ENCODE measurements around the gene BUD13. TPM values are rescaled to one million over a fixed set of nuclear protein-coding genes. Genes with fewer than 3 reads are reported as not detected.

BUD13 gene
- total and polyA plus RNA-seq, 2 experiments from 2014 or later: 17.0 to 24.8 TPM

DNA sequence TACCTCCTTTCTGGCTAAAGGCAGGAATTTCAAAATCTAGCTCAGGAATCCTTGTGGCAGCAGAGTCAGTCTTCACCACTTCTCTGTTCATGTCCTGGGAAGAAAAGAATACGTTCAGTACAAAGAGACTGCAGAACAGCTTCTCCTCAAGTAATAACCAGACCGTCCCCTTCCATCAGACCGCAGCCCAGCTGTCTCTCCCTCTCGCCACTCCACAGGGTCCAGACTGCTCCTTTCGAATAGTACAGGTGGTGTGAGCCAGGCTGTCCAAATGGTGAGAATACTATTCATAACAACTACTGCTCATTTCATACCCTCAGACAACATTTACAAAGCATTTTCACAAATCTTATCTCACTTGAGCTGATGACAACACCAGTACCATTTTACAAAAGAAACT lies 14.2 kb upstream of the BUD13 start:
- no peak overlapping the region for H2AFZ ChIP-seq
- H3K27me3 Mint-ChIP-seq (ENCODE audit: insufficient read depth, low read depth, poor library complexity): peaks cover 10% of the 10 kb centered on the region
- peaks cover 49% of the 10 kb centered on the region for H3K36me3 Mint-ChIP-seq (ENCODE audit: low read depth)

More for the DNA sequence above, 14.2 kb upstream of the BUD13 start:
- peak overlapping the region; percentile 96 for H3K4me3 Mint-ChIP-seq
- Histone ChIP-seq H3K27me3 (ENCODE audit: insufficient read depth) (no peaks in the 10 kb centered on the region), H3K9me2 (ENCODE audit: insufficient read depth) (no peaks in the 10 kb centered on the region), H3K4me1 (ENCODE audit: insufficient read depth) (peaks cover 10% of the 10 kb centered on the region), H3F3A (replicated peaks; ENCODE audit: low read depth) (peaks cover 2% of the 10 kb centered on the region; the same call in 1 of the 2 replicates), H4K20me1 (replicated peaks; ENCODE audit: insufficient read depth) (peaks cover 14% of the 10 kb centered on the region; the same call in 1 of the 2 replicates), H3K4me3 (peak overlapping the region; percentile 74), H3K4me2 (peak overlapping the region; percentile 98), H3K27ac (ENCODE audit: low read depth) (no peak overlapping the region), H3K36me3 (ENCODE audit: insufficient read depth) (peaks cover 41% of the 10 kb centered on the region), H3K79me2 (replicated peaks; ENCODE audit: insufficient read depth) (peaks cover 18% of the 10 kb centered on the region)
- no peak for ATAC-seq
- H3K27ac Mint-ChIP-seq: no peak overlapping the region
- TF ChIP-seq ZNF331 (CRISPR knock-in tag; IDR thresholded peaks at IDR 0.05; ENCODE audit: low read depth) (no peak), ZNF114 (CRISPR knock-in tag; IDR thresholded peaks at IDR 0.05) (no peak), JUNB (IDR thresholded peaks at IDR 0.05; ENCODE audit: unreplicated experiment) (no peak), POLR2AphosphoS5 (IDR thresholded peaks at IDR 0.05; ENCODE audit: low read depth) (no peak), NANOG (IDR thresholded peaks at IDR 0.05; ENCODE audit: borderline replicate concordance) (no peak), EZH2 (IDR thresholded peaks at IDR 0.05; ENCODE audit: low read depth, unreplicated experiment) (no peak), EZH2phosphoT487 (IDR thresholded peaks at IDR 0.05; ENCODE audit: unreplicated experiment) (no peak)
- TF ChIP-seq, protein P1, sequence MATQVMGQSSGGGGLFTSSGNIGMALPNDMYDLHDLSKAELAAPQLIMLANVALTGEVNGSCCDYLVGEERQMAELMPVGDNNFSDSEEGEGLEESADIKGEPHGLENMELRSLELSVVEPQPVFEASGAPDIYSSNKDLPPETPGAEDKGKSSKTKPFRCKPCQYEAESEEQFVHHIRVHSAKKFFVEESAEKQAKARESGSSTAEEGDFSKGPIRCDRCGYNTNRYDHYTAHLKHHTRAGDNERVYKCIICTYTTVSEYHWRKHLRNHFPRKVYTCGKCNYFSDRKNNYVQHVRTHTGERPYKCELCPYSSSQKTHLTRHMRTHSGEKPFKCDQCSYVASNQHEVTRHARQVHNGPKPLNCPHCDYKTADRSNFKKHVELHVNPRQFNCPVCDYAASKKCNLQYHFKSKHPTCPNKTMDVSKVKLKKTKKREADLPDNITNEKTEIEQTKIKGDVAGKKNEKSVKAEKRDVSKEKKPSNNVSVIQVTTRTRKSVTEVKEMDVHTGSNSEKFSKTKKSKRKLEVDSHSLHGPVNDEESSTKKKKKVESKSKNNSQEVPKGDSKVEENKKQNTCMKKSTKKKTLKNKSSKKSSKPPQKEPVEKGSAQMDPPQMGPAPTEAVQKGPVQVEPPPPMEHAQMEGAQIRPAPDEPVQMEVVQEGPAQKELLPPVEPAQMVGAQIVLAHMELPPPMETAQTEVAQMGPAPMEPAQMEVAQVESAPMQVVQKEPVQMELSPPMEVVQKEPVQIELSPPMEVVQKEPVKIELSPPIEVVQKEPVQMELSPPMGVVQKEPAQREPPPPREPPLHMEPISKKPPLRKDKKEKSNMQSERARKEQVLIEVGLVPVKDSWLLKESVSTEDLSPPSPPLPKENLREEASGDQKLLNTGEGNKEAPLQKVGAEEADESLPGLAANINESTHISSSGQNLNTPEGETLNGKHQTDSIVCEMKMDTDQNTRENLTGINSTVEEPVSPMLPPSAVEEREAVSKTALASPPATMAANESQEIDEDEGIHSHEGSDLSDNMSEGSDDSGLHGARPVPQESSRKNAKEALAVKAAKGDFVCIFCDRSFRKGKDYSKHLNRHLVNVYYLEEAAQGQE (IDR thresholded peaks at IDR 0.05; ENCODE audit: unreplicated experiment): no peak
- TF ChIP-seq, protein P2, sequence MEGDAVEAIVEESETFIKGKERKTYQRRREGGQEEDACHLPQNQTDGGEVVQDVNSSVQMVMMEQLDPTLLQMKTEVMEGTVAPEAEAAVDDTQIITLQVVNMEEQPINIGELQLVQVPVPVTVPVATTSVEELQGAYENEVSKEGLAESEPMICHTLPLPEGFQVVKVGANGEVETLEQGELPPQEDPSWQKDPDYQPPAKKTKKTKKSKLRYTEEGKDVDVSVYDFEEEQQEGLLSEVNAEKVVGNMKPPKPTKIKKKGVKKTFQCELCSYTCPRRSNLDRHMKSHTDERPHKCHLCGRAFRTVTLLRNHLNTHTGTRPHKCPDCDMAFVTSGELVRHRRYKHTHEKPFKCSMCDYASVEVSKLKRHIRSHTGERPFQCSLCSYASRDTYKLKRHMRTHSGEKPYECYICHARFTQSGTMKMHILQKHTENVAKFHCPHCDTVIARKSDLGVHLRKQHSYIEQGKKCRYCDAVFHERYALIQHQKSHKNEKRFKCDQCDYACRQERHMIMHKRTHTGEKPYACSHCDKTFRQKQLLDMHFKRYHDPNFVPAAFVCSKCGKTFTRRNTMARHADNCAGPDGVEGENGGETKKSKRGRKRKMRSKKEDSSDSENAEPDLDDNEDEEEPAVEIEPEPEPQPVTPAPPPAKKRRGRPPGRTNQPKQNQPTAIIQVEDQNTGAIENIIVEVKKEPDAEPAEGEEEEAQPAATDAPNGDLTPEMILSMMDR (conservative IDR thresholded peaks at IDR 0.05; ENCODE audit: low read depth in 2 of 2): no peak
- TF ChIP-seq, protein P3, sequence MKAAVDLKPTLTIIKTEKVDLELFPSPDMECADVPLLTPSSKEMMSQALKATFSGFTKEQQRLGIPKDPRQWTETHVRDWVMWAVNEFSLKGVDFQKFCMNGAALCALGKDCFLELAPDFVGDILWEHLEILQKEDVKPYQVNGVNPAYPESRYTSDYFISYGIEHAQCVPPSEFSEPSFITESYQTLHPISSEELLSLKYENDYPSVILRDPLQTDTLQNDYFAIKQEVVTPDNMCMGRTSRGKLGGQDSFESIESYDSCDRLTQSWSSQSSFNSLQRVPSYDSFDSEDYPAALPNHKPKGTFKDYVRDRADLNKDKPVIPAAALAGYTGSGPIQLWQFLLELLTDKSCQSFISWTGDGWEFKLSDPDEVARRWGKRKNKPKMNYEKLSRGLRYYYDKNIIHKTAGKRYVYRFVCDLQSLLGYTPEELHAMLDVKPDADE (IDR thresholded peaks at IDR 0.05): no peak
- no peaks in the 10 kb centered on the region for H3K9me3 Mint-ChIP-seq
- H3K4me1 Mint-ChIP-seq: peaks cover 14% of the 10 kb centered on the region
- no peak for DNase-seq (ENCODE audit: low spot score)
